Measurements from ENCODE around the gene FXN. TPM values are rescaled to one million over a fixed set of nuclear protein-coding genes. Genes with fewer than 3 reads are reported as not detected.

The FXN gene
- total RNA-seq, 2 experiments from 2014 or later = 6.9 to 36.1 TPM

DNA sequence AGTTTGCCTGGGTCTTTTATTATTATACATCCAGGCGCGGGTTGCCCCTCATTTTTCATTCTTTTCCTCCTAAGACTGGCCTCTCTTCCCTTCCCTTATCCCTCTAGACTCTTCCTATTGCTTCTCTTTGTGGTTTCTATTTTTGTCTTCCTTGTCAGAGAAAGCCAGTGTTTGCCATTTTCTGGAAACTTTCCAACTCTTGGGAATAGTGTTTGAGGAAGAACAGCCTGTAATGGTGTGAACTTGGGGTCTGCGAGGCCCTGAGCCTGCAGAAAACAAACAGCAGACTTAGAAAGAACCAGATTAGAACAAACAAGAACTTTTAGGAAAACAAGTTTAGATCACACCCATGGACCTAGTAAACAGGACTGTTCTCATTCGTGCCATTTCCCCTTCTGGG lies 37.2 kb upstream of the FXN start:
- BruUV-seq (replicated peaks) = no TSS peak
- Histone ChIP-seq H3K36me3 (ENCODE audit: insufficient read depth, low read length) (no peaks in the 10 kb centered on the region), H3K27ac (ENCODE audit: low read depth, low read length, poor library complexity, severe bottlenecking) (no peak overlapping the region), H3K4me3 (ENCODE audit: low read depth, low read length, poor library complexity, severe bottlenecking) (no peak overlapping the region), H3K4me1 (ENCODE audit: insufficient read depth, low read length, poor library complexity, severe bottlenecking) (peaks cover 13% of the 10 kb centered on the region), H3K79me2 (ENCODE audit: insufficient read depth, low read depth, low read length) (no peaks in the 10 kb centered on the region), H2AFZ (ENCODE audit: low read length) (peak overlapping the region; percentile 7; the same call in 1 of the 2 replicates), H4K20me1 (ENCODE audit: insufficient read depth, low read length) (no peaks in the 10 kb centered on the region), H3K9me2 (ENCODE audit: insufficient read depth, low read length) (no peaks in the 10 kb centered on the region), H3K9me3 (ENCODE audit: low read length) (no peaks in the 10 kb centered on the region), H3K4me2 (ENCODE audit: low read length) (no peak overlapping the region)
- DNase-seq (ENCODE audit: low spot score) = no peak
- intact Hi-C loops (cut with micrococcal nuclease; ENCODE audit: unreplicated experiment) = loop anchor here (2.0 to 5.0 kb wide), 4 partner anchors 50 to 314 kb away; partner anchors contain the start of gene PIP5K1B
- ChIA-PET POLR2A (interaction anchor here (0.6 kb wide), 1 partner anchor 195 kb away, joined by 3 read pairs; no protein-coding TSS in a partner anchor), CTCF (ENCODE audit: unreplicated experiment) (no interaction called here)
- no peak for TF ChIP-seq EZH2phosphoT487 (IDR thresholded peaks at IDR 0.05; ENCODE audit: borderline replicate concordance, low read depth, low read length)
- TF ChIP-seq, protein P1, sequence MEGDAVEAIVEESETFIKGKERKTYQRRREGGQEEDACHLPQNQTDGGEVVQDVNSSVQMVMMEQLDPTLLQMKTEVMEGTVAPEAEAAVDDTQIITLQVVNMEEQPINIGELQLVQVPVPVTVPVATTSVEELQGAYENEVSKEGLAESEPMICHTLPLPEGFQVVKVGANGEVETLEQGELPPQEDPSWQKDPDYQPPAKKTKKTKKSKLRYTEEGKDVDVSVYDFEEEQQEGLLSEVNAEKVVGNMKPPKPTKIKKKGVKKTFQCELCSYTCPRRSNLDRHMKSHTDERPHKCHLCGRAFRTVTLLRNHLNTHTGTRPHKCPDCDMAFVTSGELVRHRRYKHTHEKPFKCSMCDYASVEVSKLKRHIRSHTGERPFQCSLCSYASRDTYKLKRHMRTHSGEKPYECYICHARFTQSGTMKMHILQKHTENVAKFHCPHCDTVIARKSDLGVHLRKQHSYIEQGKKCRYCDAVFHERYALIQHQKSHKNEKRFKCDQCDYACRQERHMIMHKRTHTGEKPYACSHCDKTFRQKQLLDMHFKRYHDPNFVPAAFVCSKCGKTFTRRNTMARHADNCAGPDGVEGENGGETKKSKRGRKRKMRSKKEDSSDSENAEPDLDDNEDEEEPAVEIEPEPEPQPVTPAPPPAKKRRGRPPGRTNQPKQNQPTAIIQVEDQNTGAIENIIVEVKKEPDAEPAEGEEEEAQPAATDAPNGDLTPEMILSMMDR (conservative IDR thresholded peaks at IDR 0.05; ENCODE audit: low read length) = no peak

DNA sequence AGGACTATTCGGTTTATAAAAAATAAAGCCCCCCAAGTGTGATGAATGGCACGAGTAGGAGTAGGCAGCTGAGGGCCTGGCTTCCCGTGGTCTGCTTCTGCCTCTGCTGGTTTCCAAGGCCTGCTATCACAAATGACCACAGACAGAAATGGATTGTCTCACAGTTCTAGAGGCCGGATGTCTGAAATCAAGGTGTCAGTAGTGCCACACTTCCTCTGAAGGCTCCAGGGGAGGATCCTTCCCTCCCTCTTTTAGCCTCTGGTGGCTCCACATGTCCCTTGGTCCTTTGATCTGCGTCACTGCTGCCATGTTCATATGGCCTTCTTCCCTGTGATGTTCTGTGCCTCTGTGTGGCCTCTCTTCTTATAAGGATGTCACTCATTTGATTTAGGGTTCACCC lies 36.7 kb upstream of the FXN start:
- peaks cover 13% of the 10 kb centered on the region for H3K4me1 ChIP-seq (ENCODE audit: insufficient read depth, low read length, poor library complexity, severe bottlenecking)
- peak overlapping the region; percentile 5; the same call in 1 of the 2 replicates for H3K4me2 ChIP-seq (ENCODE audit: low read length)
- H2AFZ ChIP-seq (ENCODE audit: low read length) = peak overlapping the region; percentile 59; the same call in 1 of the 2 replicates
- H3K4me3 ChIP-seq (ENCODE audit: low read depth, low read length, poor library complexity, severe bottlenecking) = no peak overlapping the region
- BruUV-seq (replicated peaks) = no TSS peak
- H3K27ac ChIP-seq (ENCODE audit: low read depth, low read length, poor library complexity, severe bottlenecking) = no peak overlapping the region
- H3K9me3 ChIP-seq (ENCODE audit: low read length) = no peaks in the 10 kb centered on the region
- no peaks in the 10 kb centered on the region for H3K79me2 ChIP-seq (ENCODE audit: insufficient read depth, low read depth, low read length)
- H4K20me1 ChIP-seq (ENCODE audit: insufficient read depth, low read length) = no peaks in the 10 kb centered on the region
- TF ChIP-seq EZH2phosphoT487 (IDR thresholded peaks at IDR 0.05; ENCODE audit: borderline replicate concordance, low read depth, low read length) = no peak
- TF ChIP-seq, protein P1 (conservative IDR thresholded peaks at IDR 0.05; ENCODE audit: low read length) = no peak
- H3K9me2 ChIP-seq (ENCODE audit: insufficient read depth, low read length) = no peaks in the 10 kb centered on the region
- ChIA-PET POLR2A (interaction anchor here (0.6 kb wide), 1 partner anchor 194 kb away, joined by 3 read pairs; no protein-coding TSS in a partner anchor), CTCF (ENCODE audit: unreplicated experiment) (interaction anchor here (0.6 to 1.1 kb wide), 2 partner anchors 415 to 416 kb away, joined by 3 to 6 read pairs; no protein-coding TSS in a partner anchor)
- DNase-seq (ENCODE audit: low spot score) = peak; percentile 23
- H3K36me3 ChIP-seq (ENCODE audit: insufficient read depth, low read length) = no peaks in the 10 kb centered on the region
- intact Hi-C loops (cut with micrococcal nuclease; ENCODE audit: unreplicated experiment) = loop anchor here (1.0 to 5.0 kb wide), 5 partner anchors 50 to 415 kb away; partner anchors contain the start of gene PIP5K1B
